GM21515 (cell line): ENCODE data around the gene TDRD7.

Experiments
- ATAC-seq: cut with Tn5 transposase; IDR thresholded peaks from one replicate; pipeline ENCODE4 v1.9.1; 2021; ENCODE audit not compliant: unreplicated experiment

The TDRD7 gene, protein sequence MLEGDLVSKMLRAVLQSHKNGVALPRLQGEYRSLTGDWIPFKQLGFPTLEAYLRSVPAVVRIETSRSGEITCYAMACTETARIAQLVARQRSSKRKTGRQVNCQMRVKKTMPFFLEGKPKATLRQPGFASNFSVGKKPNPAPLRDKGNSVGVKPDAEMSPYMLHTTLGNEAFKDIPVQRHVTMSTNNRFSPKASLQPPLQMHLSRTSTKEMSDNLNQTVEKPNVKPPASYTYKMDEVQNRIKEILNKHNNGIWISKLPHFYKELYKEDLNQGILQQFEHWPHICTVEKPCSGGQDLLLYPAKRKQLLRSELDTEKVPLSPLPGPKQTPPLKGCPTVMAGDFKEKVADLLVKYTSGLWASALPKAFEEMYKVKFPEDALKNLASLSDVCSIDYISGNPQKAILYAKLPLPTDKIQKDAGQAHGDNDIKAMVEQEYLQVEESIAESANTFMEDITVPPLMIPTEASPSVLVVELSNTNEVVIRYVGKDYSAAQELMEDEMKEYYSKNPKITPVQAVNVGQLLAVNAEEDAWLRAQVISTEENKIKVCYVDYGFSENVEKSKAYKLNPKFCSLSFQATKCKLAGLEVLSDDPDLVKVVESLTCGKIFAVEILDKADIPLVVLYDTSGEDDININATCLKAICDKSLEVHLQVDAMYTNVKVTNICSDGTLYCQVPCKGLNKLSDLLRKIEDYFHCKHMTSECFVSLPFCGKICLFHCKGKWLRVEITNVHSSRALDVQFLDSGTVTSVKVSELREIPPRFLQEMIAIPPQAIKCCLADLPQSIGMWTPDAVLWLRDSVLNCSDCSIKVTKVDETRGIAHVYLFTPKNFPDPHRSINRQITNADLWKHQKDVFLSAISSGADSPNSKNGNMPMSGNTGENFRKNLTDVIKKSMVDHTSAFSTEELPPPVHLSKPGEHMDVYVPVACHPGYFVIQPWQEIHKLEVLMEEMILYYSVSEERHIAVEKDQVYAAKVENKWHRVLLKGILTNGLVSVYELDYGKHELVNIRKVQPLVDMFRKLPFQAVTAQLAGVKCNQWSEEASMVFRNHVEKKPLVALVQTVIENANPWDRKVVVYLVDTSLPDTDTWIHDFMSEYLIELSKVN

DNA sequence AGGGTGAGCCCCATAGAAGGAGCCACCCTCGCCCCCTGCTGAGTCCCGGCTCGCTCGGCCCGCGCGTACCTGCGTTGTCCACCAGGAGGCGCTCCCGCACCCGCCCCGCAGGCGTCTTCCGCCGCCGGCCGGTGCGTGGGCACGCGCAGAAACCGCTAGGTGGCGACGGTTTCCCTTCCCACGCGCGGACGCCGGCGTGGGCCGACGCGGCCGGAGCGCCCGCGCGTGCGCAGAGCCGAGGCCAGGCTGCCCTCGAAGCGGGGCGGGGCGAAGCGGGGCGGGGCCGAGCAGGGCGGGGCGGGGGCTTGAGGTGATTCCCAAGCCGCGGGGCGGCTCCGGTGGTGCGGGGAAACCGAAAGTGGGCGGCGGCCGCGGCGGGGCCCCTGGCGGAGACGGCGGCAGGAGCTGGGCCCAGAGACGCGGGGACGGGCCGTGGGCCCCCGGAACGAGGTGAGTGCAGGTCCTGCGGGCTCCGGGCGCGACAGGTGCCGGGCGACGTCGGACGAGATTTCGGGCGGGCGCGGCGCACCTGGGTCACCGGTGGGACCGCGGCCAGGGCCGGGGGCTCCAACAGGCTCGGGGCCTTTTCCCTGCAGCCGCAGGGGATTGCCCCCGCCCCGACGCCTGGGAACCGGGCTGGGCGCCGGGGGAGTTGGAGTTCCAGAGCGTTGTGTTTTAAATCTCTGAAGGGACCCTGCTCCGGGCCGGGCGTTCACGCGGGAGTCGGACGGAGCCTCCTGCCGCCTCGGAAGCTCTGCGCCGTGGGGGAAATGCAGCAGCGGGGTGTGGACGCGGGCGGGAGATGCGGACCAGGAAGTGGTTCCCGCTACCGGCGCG lies at the start of gene TDRD7:
Gene TDRD7 (plus strand): TSS at position 308 of the 837 bp plus-strand sequence. CDS start 16,370 bp downstream, outside the sequence.
- peak; percentile 73 for ATAC-seq

DNA sequence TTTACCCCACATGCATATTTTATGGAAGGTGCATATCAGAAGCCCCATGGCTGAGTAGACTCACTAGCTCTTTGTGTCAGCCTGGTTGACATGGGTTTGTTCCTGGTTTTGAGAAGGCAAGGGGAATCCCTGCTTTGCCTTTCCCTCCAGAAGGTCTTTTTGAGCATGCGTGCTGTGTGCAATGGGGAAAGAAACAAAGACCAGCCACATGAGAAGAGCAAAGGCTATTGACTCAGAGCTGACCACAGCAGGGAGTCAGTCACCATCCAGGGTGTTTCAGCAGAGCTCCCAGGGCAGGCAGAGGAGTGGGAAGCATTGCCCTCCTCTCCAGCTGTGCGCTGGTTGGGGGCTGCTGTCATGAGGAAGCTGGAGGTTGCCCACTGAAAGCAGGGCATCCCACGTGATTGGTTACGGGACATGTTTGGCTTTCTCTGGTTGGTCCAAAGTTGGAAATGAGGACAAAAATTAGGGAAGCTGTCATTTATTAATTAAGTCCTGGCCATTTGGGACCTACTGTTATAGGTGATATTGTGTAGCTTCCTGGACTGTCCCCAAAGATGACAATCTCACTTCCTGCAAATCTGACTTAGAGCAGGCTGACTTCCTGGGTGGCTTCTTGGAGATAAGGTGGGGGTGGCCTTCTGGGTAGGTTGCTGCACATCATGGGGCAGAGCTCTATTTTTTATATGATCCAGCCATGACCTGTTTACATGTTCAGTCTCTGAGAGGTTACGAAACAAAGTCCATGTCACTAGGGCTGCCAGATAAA lies 48.9 kb upstream of the TDRD7 start:
- no peak for ATAC-seq

DNA sequence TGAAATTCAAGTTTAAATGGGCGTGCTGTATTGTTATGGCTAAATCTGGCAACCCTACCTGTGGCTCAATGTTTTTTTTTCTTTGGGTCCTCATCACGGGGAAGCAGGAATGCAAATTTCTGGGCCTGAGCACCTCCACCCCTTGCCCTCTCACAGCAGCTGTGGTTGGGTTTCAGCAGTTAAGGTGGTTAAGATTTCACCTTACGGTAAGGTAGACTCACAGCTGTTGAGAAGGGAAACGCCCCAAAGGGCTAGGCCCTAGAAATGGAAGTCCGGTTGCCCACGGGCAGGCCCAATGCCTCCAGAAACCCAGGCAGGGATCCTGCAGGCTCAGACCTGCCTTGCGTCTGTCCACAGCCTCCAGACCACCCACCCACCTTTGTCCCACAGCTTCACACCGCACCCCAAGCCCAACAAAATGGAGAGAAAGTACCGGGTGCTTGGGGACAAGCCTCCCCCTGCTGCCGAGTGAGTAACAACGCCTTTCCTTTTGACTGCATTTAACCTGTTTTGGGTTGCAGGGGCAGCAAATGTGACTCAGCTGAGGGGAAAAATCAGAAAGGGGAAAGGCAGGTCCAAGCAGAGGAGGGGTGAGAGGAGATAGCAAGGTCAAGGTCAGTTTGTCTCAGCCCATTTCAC lies 48.1 kb upstream of the TDRD7 start:
- ATAC-seq = no peak

DNA sequence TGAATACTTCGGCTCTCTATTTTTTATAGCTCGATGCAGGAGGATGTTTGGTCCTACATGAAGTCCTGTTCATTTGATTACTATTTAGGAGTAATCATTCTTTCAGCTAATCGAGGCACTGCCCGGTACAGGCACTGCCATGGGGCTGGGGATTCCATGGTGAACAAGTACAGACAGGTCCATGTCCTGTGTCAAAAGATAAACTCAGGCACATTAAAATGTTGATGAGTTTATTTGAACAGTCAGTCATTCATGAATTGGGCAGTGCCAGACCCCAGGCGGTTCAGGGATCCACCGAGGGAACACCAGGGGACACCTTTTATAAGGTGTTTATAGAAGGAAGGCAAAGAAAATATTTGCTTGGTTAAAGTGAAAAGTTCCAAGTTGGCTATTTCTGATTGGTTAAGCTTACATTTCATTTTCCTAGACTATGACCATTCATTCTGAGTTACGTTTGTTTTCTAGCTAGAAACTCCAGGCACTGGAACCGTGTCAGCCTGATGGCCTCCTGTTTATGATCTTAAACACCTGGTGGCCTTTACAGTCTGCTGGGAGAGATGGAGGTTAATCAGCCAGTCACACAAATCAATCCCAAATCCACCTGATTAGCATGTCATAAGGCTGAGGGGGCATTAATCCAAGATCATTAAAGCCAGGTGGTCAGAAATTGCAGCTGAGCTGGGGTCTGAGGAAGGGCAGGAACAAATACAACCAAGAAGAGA lies 47.0 kb upstream of the TDRD7 start:
- ATAC-seq = no peak

DNA sequence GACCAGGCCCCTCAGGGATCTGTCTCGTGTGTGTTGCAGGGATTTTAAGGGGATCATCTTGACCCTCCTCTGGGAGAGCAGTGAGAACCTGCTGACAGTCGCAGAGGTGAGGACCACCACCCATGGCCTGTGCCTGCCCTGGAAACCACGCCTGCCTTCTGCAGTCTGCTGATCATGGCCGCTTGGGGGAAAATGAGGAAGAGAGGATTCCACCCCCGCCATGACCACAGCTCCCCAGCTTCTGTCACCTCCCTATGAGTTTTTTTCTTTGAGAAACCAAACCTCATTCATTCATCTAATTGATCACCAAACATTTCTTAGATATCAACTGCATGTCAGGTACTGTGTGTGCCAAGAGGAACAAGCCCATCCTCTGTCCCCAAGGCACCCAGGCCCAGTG lies 46.3 kb upstream of the TDRD7 start:
- no peak for ATAC-seq

DNA sequence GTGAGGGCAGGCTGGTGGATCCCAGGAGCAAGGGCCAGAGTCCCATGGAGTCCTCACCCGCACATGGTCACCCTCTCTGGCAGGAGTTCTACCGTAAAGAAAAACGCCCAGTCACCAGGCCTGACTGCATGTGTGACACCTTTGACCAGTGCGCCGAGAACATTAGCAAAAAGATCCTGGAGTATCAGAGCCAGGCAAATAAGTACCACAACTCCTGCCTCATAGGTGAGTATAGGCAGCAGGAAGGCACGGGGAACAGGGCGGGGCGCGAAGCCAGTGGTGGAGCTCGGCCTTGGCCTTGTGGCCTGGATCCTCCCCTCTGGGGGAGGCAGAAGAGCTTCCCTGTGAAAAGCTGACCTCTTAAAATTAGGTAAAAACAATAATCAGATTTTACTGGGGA lies 45.4 kb upstream of the TDRD7 start:
- no peak for ATAC-seq

DNA sequence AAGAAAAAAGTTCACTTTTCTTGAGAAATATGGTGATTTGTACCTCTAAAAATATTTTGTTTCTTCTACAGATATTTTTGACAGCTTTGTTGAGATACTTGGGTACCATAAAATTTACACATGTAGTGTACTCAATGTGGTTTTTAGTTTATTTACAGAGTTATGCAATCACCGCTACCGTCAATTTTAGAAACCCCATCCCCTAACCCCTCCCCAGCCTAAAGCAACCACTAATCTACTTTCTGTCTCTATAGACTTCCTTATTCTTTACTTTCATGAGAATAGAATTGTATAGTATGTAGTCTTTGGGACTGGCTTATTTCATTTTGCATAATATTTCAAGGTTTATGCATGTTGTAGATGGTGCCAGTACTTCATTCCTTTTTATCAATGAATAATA lies 45.0 kb upstream of the TDRD7 start:
- peak; percentile 50 for ATAC-seq

DNA sequence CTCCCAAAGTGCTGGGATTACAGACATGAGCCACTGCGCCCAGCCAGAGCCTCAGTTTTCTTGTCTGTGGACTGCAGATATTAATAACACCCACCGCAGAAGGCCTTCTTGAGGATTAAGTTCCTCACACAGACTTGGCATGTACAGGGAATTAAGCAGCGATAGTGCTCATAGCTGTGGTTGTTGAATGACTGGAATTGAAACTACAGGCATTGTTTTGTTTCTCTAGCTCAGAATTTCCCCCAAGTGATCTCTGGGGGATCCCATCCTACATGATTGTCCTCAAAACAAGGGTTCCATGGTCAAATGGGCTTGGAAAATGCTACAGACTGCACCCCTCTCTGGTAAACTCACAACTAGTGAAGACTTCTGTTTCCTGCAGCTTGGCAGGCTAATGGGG lies 44.2 kb upstream of the TDRD7 start:
- no peak for ATAC-seq

DNA sequence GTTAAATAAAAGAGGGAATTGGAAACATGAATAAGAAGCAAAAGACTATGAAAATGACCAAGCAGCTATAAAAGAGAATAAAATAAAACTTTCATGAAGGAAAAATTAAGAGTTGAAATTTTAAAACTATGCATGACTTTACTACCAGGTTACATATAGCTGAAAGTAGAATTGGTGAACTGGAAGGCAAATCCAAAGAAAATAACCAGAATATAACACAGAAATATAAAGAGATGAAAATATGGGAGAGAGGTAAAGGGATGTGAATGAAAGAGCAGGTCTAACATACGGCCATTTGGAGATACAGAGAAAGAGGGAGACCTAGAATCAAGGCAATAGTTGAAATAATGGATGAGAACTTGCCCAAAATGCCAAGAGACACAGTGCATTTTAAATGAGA lies 42.9 kb upstream of the TDRD7 start:
- no peak for ATAC-seq

DNA sequence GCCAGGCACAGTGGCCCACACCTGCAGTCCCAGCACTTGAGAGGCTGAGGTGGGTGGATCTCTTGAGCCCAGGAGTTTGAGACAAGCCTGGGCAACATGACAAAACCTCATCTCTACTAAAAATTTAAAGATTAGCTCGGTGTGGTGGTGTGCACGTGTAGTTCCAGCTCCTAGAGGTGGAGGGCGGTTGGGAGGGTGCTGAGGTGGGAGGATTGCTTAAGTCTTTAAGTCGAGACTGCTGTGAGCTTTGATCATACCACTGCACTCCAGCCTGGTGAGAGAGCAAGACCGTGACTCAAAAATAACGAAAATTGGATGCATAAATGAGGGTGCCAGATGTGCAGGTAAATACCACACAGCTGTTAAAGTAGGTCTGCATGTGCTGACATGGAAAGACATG lies 39.3 kb upstream of the TDRD7 start:
- no peak for ATAC-seq

DNA sequence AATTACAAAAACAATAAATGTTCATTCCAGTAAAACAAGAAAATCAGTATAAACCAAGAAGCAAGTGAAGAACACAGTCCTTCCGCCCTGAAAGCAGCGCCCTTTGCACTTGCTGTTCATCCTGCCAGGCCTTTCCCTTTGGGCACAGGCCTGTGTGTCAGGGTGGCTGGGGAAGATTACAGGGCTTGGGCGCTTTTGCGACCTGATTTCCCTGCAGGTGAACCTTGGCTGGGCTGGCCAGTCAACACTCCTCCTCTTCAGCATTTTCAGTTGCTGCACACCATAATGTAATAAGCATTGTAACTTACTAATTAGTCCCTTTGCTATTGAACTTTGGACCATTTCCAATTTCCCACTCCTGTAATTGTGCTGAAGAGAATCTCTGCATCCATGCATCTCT lies 38.6 kb upstream of the TDRD7 start:
- ATAC-seq = no peak

DNA sequence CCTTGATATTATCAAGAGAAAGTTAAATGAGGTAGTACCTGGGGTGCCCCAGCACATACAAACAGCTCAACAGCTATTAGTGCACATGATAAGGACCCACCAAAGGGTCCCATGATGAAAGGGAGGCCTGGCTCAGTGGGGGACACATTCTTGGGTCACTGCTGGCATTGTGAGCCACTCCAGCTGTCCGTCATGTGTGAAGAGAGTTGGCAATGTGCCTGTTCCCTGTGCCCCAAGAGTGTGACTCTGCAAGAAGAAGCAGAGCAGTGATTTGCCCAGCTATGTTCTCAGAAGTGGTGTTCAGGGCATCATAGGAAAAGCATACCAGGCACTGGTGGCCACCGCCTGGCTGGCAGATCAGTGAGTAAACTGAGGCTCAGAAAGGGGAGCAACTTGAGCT lies 37.1 kb upstream of the TDRD7 start:
- ATAC-seq = no peak

DNA sequence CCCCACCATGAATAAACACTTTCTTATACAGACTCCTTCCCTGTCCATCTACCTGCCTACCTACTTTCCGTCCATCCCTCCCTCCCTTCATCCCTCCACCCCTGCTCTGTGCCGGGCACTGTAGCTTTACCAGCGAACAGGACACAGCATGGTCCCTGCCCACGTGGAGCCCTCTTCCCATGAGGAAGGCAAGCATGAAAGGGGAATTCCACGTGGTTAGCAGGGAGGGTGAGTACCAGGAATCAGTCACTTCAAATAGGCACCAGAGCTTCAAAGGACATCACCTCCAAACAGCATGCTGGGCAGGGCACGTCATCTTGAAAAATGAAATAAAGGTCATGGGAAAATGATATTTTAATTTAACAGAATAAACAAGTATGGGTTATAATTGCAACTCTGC lies 35.0 kb upstream of the TDRD7 start:
- ATAC-seq = no peak

DNA sequence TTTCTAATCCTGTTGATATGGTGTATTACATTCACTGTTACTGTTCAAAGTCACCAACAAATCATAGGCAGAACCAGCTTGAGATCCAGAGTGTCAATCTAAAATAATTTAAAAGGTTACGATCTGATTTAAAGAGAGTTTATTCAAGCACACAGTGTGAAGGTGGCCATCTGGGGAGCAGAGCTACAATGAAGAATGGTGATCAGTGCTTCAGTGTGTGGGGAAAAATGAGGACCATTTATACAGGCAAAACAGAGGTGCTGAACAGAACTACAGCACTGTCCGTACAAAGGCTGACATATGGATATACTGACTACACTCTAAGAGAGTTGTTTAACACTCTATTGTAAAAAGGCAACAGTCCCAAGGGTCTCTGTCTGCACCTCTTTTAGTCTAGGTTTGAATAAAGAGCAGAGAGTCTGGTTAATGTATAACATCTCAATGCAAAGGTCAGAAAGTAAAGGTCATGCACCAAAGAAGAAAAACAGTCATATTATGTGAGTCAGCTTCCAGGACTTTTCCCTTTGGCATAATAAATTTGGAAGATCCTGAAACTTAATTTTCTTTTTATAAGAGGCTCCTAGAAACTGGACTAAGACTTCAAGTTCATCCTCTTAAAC lies 29.7 kb upstream of the TDRD7 start:
- ATAC-seq = no peak

DNA sequence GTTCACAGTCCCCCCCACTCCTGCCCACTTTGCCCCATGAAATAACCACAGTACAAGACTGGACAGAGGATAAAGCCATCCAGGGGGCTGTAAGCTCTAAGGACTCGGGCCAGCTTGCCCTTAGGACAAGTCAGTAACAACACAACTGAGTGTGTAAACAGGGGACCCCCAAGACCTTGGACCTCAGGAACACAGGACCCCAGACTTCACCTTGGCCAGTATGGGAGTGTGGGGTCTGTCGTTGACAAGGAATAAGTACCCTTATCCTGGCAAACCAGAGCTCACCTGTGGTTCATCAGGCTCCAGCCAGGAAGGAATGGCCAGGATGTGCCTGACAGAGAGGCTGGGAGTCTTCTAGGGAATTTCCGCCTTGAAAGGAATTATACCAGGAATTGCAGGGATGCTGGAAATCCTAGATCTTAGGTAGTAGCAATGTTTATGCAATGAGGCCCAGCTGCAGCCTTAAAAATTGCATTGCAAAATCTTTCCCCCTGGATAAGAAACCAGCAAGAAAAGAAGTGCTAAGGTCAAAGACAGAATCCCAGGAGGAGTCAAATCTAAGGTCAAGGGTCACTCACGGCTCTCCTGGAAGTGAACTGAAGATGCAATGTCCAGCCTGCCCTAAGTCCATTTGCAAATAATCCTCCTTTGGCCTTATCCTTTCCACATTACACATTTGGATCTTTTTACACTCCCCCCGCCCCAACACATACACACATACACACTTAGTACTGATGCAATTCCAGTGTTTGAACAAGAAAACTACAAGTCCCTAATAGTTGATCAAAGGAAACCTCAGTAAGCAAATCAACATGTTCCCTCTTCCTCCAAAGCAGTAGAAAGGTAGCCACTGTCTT lies 27.3 kb upstream of the TDRD7 start:
- no peak for ATAC-seq

DNA sequence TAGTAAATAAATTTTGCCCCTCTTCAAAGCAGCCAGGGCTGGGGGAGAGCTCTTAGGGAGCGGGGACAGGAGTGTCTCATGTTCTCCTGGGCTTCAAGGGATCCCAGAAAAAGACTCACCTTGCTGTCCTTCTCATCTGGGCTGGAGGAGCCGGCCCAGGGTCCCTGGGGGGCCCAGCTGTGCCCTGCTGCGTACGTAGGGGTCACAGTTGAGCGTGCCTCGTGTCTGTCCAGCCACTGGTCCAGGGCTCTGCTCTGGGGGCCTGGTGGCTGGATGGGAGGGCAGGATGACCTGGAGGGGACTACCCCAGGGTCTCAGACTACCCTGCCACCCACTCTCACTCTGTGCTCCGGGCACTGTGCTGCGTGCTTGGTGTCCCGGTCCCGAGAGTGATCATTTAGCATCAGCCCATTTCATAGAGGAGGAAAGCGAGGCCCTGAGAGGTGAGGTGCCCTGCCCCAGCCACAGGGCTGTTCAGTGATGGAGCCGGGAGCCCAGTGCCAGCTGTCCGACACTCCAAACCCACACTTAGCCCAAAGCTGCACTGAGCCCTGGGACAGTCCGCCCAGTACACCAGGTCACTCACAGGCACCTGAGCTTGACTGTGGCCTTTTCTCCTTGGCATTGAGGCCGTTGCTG lies 26.2 kb upstream of the TDRD7 start:
- ATAC-seq = no peak

DNA sequence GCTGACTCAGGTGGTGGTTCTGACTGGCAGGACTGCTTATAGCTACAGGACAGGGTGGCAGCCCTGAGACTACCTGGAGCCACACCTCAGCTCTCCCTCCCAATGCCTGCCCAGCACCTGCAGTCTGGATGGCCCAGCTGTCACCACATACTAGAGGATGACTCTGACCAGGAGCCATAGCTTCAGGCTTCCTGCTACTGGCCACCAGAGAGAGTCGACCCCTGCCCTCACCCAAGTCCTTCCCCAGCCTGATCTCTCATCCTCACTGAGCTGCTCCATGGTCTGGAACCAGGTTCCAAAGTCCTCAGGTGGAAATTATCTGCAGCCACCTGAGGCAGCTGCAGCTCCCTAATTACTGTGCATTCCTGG lies 25.6 kb upstream of the TDRD7 start:
- no peak for ATAC-seq
